OCI-M1 (cell line): ENCODE data around the gene SH3D19.
"Not testable (repeated sequence)": the region's sequence is repeated elsewhere in the genome, so short reads cannot be mapped to it uniquely, and the experiment has no call there.

Source experiments
- DNase-seq: peaks from one replicate; lab custom pipeline; 2025; lab: John Stamatoyannopoulos, UW

SH3D19 gene

GRCh38 chr4:151267822-151268535 is 57.4 kb downstream of the SH3D19 start:
- no peak for DNase-seq

- DNase-seq = no peak
Measured at GRCh38 chr4:151267104-151267503, 58.3 kb downstream of the SH3D19 start.

GRCh38 chr4:151266497-151266896 is 58.9 kb downstream of the SH3D19 start:
- DNase-seq = no peak

GRCh38 chr4:151263455-151263854 is 62.0 kb downstream of the SH3D19 start:
- DNase-seq = no peak

- DNase-seq = no peak
Measured at GRCh38 chr4:151260526-151260925, 64.9 kb downstream of the SH3D19 start.

GRCh38 chr4:151259752-151260151 is 65.7 kb downstream of the SH3D19 start:
- DNase-seq = no peak

GRCh38 chr4:151257704-151258103 is 67.7 kb downstream of the SH3D19 start:
- no peak for DNase-seq

GRCh38 chr4:151256134-151256533 is 69.3 kb downstream of the SH3D19 start:
- no peak for DNase-seq

GRCh38 chr4:151255680-151256079 is 69.7 kb downstream of the SH3D19 start:
- not testable (repeated sequence) for DNase-seq

- DNase-seq = not testable (repeated sequence)
Measured at GRCh38 chr4:151255226-151255625, 70.2 kb downstream of the SH3D19 start.

- DNase-seq = no peak
Measured at GRCh38 chr4:151251603-151252304, 73.7 kb downstream of the SH3D19 start.

- no peak for DNase-seq
Measured at GRCh38 chr4:151250706-151251105, 74.7 kb downstream of the SH3D19 start.

- no peak for DNase-seq
Measured at GRCh38 chr4:151248519-151248918, 76.9 kb downstream of the SH3D19 start.

- DNase-seq = no peak
Measured at GRCh38 chr4:151247395-151247794, 78.0 kb downstream of the SH3D19 start.

- no peak for DNase-seq
Measured at GRCh38 chr4:151246742-151247141, 78.7 kb downstream of the SH3D19 start.

- DNase-seq = no peak
Measured at GRCh38 chr4:151242305-151242704, 83.1 kb downstream of the SH3D19 start.

- DNase-seq = no peak
Measured at GRCh38 chr4:151239608-151240007, 85.8 kb downstream of the SH3D19 start.

GRCh38 chr4:151238477-151238876 is 86.9 kb downstream of the SH3D19 start:
- DNase-seq = no peak

- DNase-seq = no peak
Measured at GRCh38 chr4:151236036-151236435, 89.4 kb downstream of the SH3D19 start.

- not testable (repeated sequence) for DNase-seq
Measured at GRCh38 chr4:151235373-151235772, 90.0 kb downstream of the SH3D19 start.

GRCh38 chr4:151233600-151233999 is 91.8 kb downstream of the SH3D19 start:
- no peak for DNase-seq

GRCh38 chr4:151231915-151232595 is 93.3 kb downstream of the SH3D19 start:
- no peak for DNase-seq
